GM12872 (cell line): Measurements from ENCODE around the gene KRABD2.
A peak's percentile ranks its signal among the peaks of the same experiment; 100 is the strongest.

ENCODE experiments used
- CTCF ChIP-seq: IDR thresholded peaks from 3 replicates; pipeline ENCODE4 v1.5.1; 2011; ENCODE audit warnings: low read depth, mild to moderate bottlenecking, low read length, moderate library complexity; ENCODE audit not compliant: insufficient read depth

Gene KRABD2

GRCh38 chr17:8391711-8392110 is 15.2 kb upstream of the KRABD2 start:
- TF ChIP-seq CTCF = no peak

- no peak for TF ChIP-seq CTCF
Measured at GRCh38 chr17:8387914-8388651, 11.6 kb upstream of the KRABD2 start.

- TF ChIP-seq CTCF = no peak
Measured at GRCh38 chr17:8386841-8387240, 10.3 kb upstream of the KRABD2 start.

GRCh38 chr17:8384801-8385378 is 8.4 kb upstream of the KRABD2 start:
- no peak for TF ChIP-seq CTCF

- peak; percentile 89 for TF ChIP-seq CTCF
Measured at GRCh38 chr17:8383143-8383822, 6.8 kb upstream of the KRABD2 start, which contains the start of gene RPL26. RPL26 (minus strand) TSS chr17:8383193; CDS start chr17:8382310, 883 bp downstream.

- no peak for TF ChIP-seq CTCF
Measured at GRCh38 chr17:8382880-8383142, 6.3 kb upstream of the KRABD2 start.

- no peak for TF ChIP-seq CTCF
Measured at GRCh38 chr17:8382052-8382879, 5.8 kb upstream of the KRABD2 start.
